DOHH2 (cell line): ENCODE measurements around the gene RIT2.

Source experiments
- H3F3A ChIP-seq: fragments of 200-600 bp; sonication (generic), shearing (Covaris generic); 2 replicates; pipeline ENCODE4 v1.6.0; 2016; ENCODE audit warnings: antibody characterized with exemption, mild to moderate bottlenecking; ENCODE audit not compliant: control insufficient read depth, insufficient read depth
- H3K27ac ChIP-seq: fragments of 200-600 bp; sonication (generic); 2 replicates; pipeline ENCODE4 v1.5.1; 2014; ENCODE audit warnings: low read depth, mild to moderate bottlenecking, low read length, moderate library complexity
- H3K27me3 ChIP-seq: fragments of 200-600 bp; sonication (generic); 2 replicates; pipeline ENCODE4 v1.6.1; 2014; ENCODE audit warnings: mild to moderate bottlenecking, low read length, mixed read lengths; ENCODE audit not compliant: control insufficient read depth
- H3K36me3 ChIP-seq: fragments of 200-600 bp; sonication (generic); 2 replicates; pipeline ENCODE4 v1.6.1; 2014; ENCODE audit warnings: mild to moderate bottlenecking, low read length, moderate library complexity, mixed read lengths; ENCODE audit not compliant: control insufficient read depth
- H3K4me1 ChIP-seq: fragments of 200-600 bp; sonication (generic); 2 replicates; pipeline ENCODE4 v1.6.1; 2014; ENCODE audit warnings: mild to moderate bottlenecking, low read length, mixed read lengths; ENCODE audit not compliant: control insufficient read depth
- H3K4me2 ChIP-seq: fragments of 200-600 bp; sonication (generic); 2 replicates; pipeline ENCODE4 v1.6.0; 2014; ENCODE audit warnings: mild to moderate bottlenecking, low read length, moderate library complexity
- H3K4me3 ChIP-seq: fragments of 200-600 bp; sonication (generic); 2 replicates; pipeline ENCODE4 v1.5.1; 2014; ENCODE audit warnings: mild to moderate bottlenecking, low read length, mixed read lengths
- H3K79me2 ChIP-seq: fragments of 200-600 bp; sonication (generic); 2 replicates; pipeline ENCODE4 v1.6.1; 2014; ENCODE audit warnings: mild to moderate bottlenecking, low read length, mixed read lengths; ENCODE audit not compliant: control insufficient read depth
- H3K9me2 ChIP-seq: fragments of 200-600 bp; sonication (generic); replicated peaks from 2 replicates; pipeline ENCODE4 v1.6.1; 2014; ENCODE audit warnings: mild to moderate bottlenecking, low read length, mixed read lengths; ENCODE audit not compliant: control insufficient read depth
- H3K9me3 ChIP-seq: fragments of 200-600 bp; sonication (generic); 2 replicates; pipeline ENCODE4 v1.6.1; 2014; ENCODE audit warnings: antibody characterized with exemption, low read length, mixed read lengths; ENCODE audit not compliant: control insufficient read depth, insufficient read depth
- H4K20me1 ChIP-seq: fragments of 200-600 bp; sonication (generic); 2 replicates; pipeline ENCODE4 v1.6.0; 2014; ENCODE audit warnings: low read depth, mild to moderate bottlenecking, antibody characterized with exemption, low read length, moderate library complexity; ENCODE audit not compliant: control insufficient read depth, insufficient read depth
- EZH2phosphoT487 ChIP-seq: fragments of 200-600 bp; sonication (generic); IDR thresholded peaks from 2 replicates; pipeline ENCODE4 v1.6.1; 2017; ENCODE audit warnings: borderline replicate concordance, mild to moderate bottlenecking, antibody characterized with exemption, low read length, moderate library complexity, mixed read lengths
- TF ChIP-seq, protein P1 (sequence below): fragments of 200-600 bp; sonication (generic); IDR thresholded peaks from one replicate; pipeline ENCODE4 v1.5.1; 2014; ENCODE audit warnings: antibody characterized with exemption, mild to moderate bottlenecking, low read depth, low read length; ENCODE audit not compliant: poor library complexity, severe bottlenecking

The RIT2 gene

DNA sequence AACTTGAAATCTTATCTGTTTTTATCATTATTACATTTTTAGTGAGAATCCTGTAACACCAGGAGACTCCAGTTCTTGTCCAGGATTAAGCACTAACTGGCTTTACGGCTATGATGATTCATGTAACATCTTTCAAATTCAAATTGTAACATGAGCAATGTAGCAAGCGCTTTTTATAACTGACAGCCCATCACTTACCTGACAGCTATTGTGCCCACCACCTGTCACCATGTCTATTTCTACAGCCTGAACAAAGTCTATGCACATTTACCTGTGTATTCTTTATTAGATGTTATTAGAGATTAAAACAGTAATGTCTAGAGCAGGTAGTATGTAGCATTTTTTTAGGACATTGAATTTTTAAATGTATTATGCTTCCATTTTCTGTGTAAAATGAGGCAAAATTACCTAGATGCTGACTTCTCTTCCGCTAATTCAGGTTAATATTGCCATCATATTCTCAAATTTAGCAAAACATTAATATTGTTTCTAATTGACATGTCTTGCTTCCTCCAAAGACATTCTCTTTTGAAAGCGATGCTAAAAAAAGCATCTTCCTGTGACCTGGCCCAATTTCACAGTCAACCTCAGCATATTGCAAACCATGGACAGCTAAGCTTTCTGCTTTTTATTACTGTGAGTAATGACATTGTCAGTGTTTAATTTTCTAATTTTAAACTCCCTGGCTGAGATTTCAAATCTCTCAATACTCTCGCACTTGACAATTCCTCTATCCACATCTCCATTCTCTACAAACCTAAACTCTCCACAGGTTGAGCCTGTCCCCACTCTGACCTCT, 37.8 kb downstream of the RIT2 start:
- no peak overlapping the region for H3K27ac ChIP-seq
- no peaks in the 10 kb centered on the region for H3K79me2 ChIP-seq
- no peaks in the 10 kb centered on the region for H3K27me3 ChIP-seq
- TF ChIP-seq EZH2phosphoT487 = no peak
- TF ChIP-seq, protein P1, sequence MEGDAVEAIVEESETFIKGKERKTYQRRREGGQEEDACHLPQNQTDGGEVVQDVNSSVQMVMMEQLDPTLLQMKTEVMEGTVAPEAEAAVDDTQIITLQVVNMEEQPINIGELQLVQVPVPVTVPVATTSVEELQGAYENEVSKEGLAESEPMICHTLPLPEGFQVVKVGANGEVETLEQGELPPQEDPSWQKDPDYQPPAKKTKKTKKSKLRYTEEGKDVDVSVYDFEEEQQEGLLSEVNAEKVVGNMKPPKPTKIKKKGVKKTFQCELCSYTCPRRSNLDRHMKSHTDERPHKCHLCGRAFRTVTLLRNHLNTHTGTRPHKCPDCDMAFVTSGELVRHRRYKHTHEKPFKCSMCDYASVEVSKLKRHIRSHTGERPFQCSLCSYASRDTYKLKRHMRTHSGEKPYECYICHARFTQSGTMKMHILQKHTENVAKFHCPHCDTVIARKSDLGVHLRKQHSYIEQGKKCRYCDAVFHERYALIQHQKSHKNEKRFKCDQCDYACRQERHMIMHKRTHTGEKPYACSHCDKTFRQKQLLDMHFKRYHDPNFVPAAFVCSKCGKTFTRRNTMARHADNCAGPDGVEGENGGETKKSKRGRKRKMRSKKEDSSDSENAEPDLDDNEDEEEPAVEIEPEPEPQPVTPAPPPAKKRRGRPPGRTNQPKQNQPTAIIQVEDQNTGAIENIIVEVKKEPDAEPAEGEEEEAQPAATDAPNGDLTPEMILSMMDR = no peak
- no peaks in the 10 kb centered on the region for H3F3A ChIP-seq
- H3K4me2 ChIP-seq = no peak overlapping the region
- H3K36me3 ChIP-seq = no peaks in the 10 kb centered on the region
- H3K9me2 ChIP-seq = no peaks in the 10 kb centered on the region; the same call in 1 of the 2 replicates
- no peak overlapping the region for H3K4me3 ChIP-seq
- no peaks in the 10 kb centered on the region for H3K9me3 ChIP-seq
- H3K4me1 ChIP-seq = no peaks in the 10 kb centered on the region
- no peaks in the 10 kb centered on the region for H4K20me1 ChIP-seq

DNA sequence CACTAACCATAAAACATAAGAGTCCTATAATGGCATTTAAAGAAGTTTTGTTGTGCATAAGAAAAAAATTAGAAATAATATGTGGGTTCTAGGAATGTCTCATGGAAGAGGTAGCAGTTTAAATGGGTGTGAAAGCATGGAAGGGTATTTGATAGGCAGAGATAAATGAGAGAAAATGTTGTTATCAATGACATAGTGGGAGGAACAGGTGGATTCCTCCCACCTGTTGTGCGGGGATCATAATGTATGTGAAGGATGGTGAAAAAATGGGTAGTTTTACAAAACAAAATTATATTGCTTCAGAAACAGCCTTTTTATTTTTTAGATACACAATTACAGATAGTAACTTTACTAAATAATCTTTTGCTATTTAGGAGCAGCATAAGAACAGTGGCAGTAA, 41.7 kb downstream of the RIT2 start:
- Histone ChIP-seq H3K27ac (no peak overlapping the region), H3K9me3 (no peaks in the 10 kb centered on the region), H4K20me1 (no peaks in the 10 kb centered on the region), H3K4me3 (no peak overlapping the region), H3K79me2 (no peaks in the 10 kb centered on the region), H3K4me1 (no peaks in the 10 kb centered on the region), H3K9me2 (no peaks in the 10 kb centered on the region; the same call in 1 of the 2 replicates), H3F3A (no peaks in the 10 kb centered on the region), H3K4me2 (no peak overlapping the region), H3K36me3 (no peaks in the 10 kb centered on the region), H3K27me3 (no peaks in the 10 kb centered on the region)
- TF ChIP-seq, protein P1 = no peak
- no peak for TF ChIP-seq EZH2phosphoT487

DNA sequence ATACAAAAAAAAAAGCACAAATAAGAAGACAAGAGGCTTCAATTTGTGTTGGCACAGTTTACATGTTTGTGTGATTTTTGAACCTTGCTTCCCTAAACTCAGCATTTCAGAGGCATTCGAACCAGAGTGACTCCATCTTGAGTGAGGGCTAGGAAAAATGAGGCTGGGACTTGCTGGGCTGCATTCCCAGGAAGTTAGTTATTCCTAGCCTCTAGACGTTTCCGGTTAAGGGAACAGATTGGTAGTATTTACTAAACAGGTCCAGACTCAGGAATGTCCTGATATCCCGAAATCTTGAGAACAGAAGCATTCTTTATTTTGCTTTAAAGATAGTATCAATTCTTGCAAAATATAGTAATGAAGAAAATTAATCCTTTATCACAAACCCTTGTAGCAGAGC, 46.7 kb downstream of the RIT2 start:
- H3F3A ChIP-seq = no peaks in the 10 kb centered on the region

DNA sequence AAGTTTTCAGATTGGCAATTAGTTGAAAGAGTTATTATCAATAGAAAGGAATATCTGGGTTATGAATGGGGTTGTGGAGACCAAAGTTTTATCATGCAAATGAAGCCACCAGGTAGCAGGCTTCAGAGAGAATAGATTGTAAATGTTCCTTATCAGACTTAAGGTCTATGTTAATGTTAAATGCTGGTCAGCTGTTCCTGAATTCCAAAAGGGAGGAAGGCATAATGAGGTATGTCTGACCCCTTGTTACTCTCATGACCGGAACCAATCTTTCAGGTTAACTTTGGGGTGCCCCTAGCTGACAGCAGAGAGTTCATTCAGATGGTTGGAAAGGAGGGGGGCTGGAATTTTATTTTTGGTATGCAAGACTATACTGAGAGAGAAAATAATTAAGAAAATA, 47.9 kb downstream of the RIT2 start:
- no peaks in the 10 kb centered on the region for H3K36me3 ChIP-seq
- no peak overlapping the region for H3K4me2 ChIP-seq
- H3K27ac ChIP-seq = no peak overlapping the region
- H3K9me3 ChIP-seq = no peaks in the 10 kb centered on the region
- H3F3A ChIP-seq = no peaks in the 10 kb centered on the region
- no peaks in the 10 kb centered on the region for H3K4me1 ChIP-seq
- TF ChIP-seq, protein P1 = no peak
- TF ChIP-seq EZH2phosphoT487 = no peak
- no peaks in the 10 kb centered on the region for H3K79me2 ChIP-seq
- H3K4me3 ChIP-seq = no peak overlapping the region
- no peaks in the 10 kb centered on the region for H4K20me1 ChIP-seq
- H3K9me2 ChIP-seq = no peaks in the 10 kb centered on the region
- H3K27me3 ChIP-seq = no peaks in the 10 kb centered on the region

More for the DNA sequence above, 46.7 kb downstream of the RIT2 start:
- Histone ChIP-seq H3K27me3 (no peaks in the 10 kb centered on the region), H3K9me3 (no peaks in the 10 kb centered on the region), H3K4me3 (no peak overlapping the region), H3K4me2 (no peak overlapping the region), H3K27ac (no peak overlapping the region), H3K36me3 (no peaks in the 10 kb centered on the region), H3K79me2 (no peaks in the 10 kb centered on the region), H3K9me2 (no peaks in the 10 kb centered on the region; the same call in 1 of the 2 replicates), H3K4me1 (no peaks in the 10 kb centered on the region), H4K20me1 (no peaks in the 10 kb centered on the region)
- TF ChIP-seq EZH2phosphoT487 = no peak
